ENCODE data around the gene PHACTR1.

PHACTR1 gene

DNA sequence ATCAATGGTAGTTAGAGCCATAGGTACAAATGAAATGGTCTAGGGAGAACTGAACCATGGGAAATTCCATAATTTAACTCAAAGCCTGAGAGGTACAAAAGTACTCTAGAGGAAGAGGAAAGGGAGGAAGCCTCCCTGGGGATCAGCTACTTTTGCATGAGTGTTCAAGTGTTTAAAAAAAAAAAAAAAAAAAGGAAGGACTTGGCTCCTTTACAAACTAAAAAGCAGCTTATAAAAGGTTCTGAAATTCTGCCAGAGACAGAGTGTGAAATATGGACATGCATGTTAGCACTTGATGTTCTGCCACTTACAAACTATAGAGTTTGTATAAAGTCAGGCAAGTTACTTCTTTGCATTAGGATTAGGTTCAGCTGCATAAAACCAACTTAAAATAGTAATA is 321.7 kb downstream of the PHACTR1 start:
- DNase-seq, result no peak

GRCh38 chr6:13038741-13039190 is 322.2 kb downstream of the PHACTR1 start:
- DNase-seq, result no peak

- DNase-seq, result no peak
Observed at GRCh38 chr6:13044390-13044789, 327.8 kb downstream of the PHACTR1 start.

DNA sequence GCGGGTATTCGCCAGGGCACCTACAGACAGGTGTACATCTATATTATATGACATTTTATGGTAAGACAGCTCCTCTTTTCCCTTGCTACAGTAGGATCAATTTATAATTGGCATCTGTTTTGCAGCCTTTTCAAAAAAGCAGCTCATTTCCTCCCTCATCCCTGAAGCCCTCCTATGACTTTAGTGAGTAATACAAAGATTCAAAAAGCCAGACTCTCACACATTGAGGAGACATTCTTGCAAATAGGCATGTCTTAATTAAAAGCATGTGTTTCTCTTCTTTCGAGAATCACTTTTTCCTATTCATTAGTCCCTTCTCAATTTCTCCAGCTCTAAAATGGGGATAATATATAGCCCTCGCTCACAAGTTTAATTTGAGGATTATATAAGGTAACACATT is 328.3 kb downstream of the PHACTR1 start:
- no peak for DNase-seq

- no peak for DNase-seq
Observed at GRCh38 chr6:13045676-13046075, 329.1 kb downstream of the PHACTR1 start.

DNA sequence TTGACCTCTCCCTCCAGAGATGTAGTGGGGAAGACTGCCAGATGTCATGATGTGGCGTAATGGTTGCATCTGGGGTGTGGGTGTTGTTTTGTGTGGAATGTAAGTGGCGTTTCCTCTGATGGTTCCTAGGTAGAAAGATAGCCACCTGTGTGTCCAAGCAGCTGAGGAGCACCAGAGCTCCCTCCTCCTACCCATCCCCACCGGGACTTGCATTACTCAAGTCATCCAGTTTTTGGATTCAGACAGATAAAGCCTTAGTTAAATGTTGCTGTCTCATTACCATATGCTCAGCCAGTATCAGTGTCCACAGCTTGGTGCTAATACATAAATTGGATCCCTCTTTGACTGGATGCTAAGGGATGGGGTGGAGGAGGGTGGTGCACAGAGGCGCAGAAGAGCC is 329.5 kb downstream of the PHACTR1 start:
- DNase-seq, result no peak

- DNase-seq, result no peak
Observed at GRCh38 chr6:13048113-13048512, 331.5 kb downstream of the PHACTR1 start.

- no peak for DNase-seq
Observed at GRCh38 chr6:13049666-13050254, 333.2 kb downstream of the PHACTR1 start.

DNA sequence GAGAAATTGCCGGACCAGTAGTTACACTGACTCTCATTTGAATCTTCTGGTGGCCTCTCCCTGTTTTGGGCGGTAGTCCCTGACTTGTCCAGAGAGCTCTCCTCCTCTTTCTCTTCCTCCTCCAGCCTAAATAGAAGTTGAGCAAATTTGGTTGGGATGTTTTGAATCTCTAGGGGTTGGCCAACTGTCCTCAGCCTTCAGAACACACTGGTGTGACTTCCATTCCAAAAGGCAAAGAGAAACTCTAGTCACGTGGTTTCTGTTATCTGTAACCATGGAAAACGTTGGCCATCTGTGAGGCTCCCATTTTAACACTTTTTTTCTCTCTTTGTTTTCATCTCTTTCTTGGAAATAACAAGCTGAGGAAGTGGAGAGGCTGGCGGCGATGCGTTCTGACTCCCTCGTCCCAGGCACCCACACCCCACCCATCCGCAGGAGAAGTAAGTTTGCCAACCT is 336.5 kb downstream of the PHACTR1 start:
- no peak for DNase-seq

DNA sequence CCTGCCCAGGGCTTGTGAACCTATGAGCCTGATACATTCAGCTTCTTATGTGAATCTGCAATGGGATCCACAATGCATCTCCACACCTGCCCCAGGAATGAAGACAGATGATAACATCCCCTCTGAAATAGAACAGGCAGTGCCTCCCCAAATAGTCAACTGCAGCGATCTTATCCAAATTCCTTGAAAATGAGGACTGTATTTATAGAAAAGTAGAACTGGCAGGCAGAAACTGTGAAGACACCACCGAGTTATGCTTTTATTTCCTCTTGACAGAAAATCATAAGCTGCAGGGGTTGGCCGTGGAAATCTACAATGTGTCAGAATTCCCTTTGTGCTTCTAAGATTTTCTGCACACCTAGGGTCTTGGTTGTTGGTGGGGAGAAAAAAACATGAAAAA is 341.5 kb downstream of the PHACTR1 start:
- DNase-seq, result no peak

DNA sequence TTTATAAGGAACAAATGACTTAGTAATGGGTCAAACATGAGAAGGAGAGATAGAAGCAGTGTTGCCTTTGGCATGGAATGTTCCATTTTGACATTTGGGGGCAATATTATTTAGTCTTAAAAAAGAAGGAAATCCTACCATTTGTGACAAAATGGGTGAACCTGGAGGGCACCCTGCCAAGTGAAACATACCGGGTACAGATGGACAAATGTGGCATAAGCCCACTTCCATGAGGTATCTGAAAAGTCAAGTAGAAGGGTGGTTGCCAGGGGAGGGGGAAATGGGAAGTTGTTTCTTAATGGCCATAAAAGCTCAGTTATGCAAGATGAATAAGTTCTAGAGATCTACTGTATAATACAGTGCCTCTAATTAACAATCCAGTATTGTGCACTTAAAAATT is 342.5 kb downstream of the PHACTR1 start:
- DNase-seq, result no peak

DNA sequence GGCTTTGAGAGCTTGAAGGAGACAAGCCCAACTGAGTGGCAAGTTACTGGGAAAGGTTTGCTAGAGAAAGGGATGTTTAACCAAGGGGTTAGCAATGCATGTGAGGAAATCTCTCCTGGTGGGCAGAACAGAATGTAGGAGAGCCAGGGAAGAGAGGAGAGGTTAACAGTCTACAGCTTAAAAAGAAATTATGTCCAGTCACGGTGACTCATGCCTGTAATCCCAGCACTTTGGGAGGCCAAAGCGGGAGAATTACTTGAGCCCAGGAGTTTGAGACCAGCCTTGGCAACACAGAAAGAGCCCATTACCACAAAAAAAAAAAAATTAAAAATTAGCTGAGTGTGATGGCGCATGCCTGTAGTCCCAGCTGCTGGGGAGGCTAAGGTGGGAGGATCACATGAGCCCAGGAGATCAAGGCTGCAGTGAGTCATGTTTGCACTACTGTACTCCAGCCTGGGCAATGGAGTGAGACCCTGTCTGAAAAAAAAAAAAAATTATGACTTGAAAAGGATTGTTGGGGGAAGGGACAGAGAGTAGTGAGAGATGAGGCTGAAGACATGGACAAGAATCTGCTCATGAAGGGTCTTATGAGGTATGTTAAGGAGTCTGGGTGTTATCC is 346.8 kb downstream of the PHACTR1 start:
- DNase-seq, result no peak

- no peak for DNase-seq
Observed at GRCh38 chr6:13065581-13065980, 349.0 kb downstream of the PHACTR1 start.

DNA sequence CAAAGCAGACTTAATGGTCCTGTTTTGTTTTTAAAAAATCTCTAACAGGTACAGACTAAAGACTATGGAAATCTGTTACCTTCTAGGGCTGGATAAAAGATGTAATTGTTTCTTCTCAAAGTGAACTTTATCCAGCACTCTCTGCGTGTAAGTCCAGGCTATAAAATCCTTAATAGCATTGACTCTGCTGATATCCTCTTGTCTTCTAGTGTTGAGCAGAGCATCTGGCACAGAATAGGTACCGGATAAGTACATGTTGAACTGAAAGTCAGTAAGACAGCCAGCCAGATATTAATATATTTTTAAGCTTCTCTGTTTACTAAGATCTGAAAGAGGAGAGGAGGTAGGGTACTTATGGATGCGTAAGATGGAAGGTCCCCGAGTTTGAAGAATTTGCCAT is 349.5 kb downstream of the PHACTR1 start:
- no peak for DNase-seq

GRCh38 chr6:13066820-13067219 is 350.3 kb downstream of the PHACTR1 start:
- DNase-seq, result no peak

GRCh38 chr6:13068586-13069210 is 352.1 kb downstream of the PHACTR1 start:
- no peak for DNase-seq

DNA sequence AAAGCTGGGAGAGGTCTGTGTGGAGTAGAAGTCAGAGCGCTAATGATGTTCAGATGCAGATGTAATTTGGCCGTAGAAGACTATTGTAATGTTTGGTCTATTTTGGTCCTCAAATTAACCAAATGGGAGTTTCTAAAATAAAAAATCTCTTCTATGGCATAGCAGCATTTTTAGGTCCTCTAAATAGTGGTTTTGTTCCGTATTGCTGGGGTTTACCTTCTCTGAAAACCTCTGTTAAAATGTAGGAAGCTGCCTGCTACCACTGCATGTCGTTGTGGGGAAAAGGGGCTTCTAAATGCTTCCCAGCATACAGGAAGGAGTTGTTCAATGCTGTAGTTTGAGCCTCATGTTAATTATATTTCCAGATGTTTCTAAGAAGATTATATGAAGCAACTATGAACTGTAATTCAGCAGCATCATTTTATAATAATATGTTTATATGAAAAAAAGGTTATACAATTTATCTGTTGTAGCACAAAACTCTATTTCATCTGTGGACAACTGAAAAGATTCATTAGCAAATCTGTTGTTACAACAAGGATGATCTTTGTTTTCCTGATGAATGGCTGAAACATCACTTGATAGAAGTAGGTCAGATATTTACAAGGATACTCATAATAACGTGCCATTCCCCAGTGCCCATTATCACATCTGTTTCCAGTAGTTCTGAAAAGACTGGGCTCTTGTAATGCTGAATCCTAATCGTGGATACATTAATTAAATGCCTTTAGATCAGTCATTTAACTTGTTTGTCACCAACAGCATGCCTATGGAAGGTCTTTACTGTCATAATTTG is 355.2 kb downstream of the PHACTR1 start:
- DNase-seq, result no peak

- DNase-seq, result no peak
Observed at GRCh38 chr6:13072686-13073347, 356.2 kb downstream of the PHACTR1 start.

GRCh38 chr6:13074415-13075140 is 358.0 kb downstream of the PHACTR1 start:
- no peak for DNase-seq

DNA sequence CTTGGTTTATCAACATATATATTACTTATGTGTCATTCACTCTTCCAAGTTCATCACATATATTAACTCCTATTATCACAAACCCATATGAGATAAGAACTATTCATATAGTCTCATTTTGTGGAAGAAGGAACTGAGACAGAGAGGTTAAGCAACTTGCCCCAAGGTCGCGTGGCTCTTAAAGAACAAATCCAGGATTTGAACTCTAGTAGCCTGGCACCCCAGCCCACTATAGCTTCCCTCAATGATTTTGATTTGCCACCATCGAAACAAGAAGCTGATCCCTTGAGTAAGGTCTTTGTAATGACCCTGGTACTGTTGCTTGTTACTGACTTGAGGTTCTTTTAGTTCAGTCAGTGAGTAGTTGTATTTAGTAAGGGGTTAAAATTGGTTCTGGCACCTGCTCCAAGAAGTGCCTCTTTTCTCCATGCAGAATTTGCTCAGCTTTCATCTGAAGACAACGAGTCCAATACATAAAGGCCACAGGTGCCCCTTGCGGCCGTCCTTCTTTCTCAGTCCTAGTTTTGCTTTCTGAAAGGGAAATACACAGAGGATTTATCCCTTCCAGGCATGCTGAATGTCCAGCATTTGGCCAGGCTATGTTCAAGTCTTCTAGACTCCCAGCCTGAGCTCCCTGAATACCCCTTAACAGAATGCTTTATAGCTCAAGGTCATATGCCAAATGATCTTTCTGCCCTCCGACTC is 358.7 kb downstream of the PHACTR1 start:
- DNase-seq, result no peak

DNA sequence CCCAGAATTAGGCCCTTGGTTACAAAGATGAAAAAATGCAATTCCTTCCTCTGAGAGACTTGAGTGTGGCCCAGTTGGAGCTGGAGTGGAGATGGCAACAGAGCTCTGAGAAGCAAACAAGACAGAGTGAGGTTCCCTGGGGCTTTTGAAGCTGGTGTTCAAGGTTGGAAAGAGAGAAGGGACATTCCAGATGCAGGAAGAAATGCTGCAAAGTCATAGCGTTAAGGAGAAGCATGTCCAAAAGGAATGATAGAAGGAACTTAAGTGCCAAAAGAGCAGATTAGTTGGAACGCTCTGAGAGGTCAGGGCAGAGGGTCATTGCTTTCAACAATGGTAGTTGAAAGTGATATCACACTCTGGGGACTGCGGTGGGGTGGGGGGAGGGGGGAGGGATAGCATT is 360.0 kb downstream of the PHACTR1 start:
- no peak for DNase-seq

GRCh38 chr6:13077117-13077516 is 360.6 kb downstream of the PHACTR1 start:
- DNase-seq, result no peak

All from NK-92 treated with Interleukin-12 subunit alpha and Interleukin-12 subunit beta, amount 100 ng/mL, for 24 hours (cell line).